Stimulated activated effector memory CD8-positive, alpha-beta T cell treated with anti-CD3 and anti-CD28 coated beads, Interleukin-12 subunit alpha, Interleukin-12 subunit beta, amount 100 ng/mL, for 72 hours (primary cell): Measurements from ENCODE around the gene ACOT11.

Experiments used
- ATAC-seq: fragments of 150-1000 bp; cut with Tn5 transposase; 2 replicates; pipeline ENCODE4 v1.10.0; 2021
- DNase-seq, 2 donors: peaks; one replicate each; pipeline ENCODE4 v3.0.0; 2021 to 2022; ENCODE audit warnings: low spot score in 2 of 2
- H3K27ac Mint-ChIP-seq: one replicate; pipeline ENCODE4 v1.8.0; 2022; ENCODE audit warnings: mild to moderate bottlenecking, mixed read lengths
- H3K36me3 Mint-ChIP-seq: one replicate; pipeline ENCODE4 v1.8.0; 2022; ENCODE audit warnings: mild to moderate bottlenecking, mixed read lengths
- H3K4me1 Mint-ChIP-seq: one replicate; pipeline ENCODE4 v1.8.0; 2022; ENCODE audit warnings: mixed read lengths
- H3K4me3 Mint-ChIP-seq: one replicate; pipeline ENCODE4 v1.8.0; 2022; ENCODE audit warnings: mild to moderate bottlenecking, mixed read lengths
- H3K9me3 Mint-ChIP-seq: one replicate; pipeline ENCODE4 v1.8.0; 2022; ENCODE audit warnings: mixed read lengths

ACOT11 gene

DNA sequence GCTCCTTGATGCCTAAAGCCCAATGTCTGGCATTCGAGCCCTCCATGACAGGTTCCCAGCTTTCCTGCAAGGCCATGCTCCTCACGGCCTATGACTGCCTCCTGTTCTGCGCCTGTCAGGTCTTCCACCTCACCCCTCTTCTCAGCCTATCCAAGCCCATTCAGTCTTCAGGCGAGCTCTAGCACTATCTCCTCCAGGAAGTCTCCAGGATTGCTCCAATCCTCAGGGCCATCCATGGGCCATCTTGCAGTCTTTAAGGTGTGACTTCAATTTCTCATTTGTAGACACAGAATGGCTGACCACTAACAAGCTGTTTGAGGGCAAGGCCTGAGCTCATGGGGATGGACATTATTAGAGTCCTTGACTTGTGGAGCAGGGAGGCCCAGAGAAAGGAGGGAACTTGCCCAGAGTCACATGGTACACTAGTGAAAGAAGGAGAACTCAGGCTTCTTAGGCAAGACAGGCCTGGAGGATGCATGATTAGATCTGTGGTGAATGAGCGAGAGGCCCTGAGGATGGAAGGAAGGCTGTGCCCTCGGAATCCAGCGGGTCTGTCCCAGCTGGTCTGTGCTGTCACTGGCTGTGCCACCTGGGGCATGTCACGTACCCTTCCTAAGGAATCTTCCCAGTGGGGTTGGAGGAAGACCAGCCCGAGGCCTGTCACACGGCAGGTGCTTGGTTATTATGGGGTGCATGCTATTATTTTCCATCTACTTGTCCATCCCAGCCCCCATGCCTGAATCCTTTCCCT lies 1.2 kb upstream of the ACOT11 start:
- Mint-ChIP-seq H3K4me1 (peaks cover 20% of the 10 kb centered on the region), H3K9me3 (no peaks in the 10 kb centered on the region), H3K27ac (no peak overlapping the region), H3K4me3 (no peak overlapping the region), H3K36me3 (peaks cover 6% of the 10 kb centered on the region)
- DNase-seq (no peak), ATAC-seq (no peak)

DNA sequence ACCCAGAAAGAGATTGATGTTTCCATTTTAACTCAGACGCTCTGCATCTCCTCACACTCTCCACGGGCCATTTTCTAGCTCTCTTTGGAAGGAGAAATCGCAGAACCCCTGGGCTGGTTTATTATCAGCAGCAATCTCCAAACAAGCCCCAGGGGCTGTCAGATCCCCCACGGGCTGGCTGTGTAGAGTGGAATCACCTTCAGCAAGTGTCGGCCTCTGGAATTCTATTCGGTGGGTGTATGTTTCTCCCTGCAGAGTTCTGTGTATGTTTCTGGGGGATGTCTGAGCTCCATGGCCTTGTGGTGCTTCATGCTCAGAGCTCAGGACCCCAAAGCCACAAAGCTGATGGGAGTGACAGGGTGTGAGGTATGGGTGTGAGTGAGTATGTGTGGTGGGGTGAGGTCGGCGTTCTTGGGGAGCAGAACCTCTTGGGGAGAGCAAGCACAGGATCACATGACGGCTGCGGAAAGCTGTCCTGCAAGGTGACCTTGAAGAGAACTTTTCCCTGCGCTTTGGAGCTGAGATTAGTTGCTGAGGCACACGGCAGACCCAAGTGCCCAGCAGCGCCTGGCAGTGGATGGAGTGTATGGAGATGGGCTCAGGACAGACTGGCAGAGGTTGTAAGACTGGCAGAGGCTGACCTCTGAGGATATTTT lies 489 bp downstream of the ACOT11 start:
- H3K9me3 Mint-ChIP-seq: no peaks in the 10 kb centered on the region
- H3K36me3 Mint-ChIP-seq: no peaks in the 10 kb centered on the region
- H3K4me3 Mint-ChIP-seq: no peak overlapping the region
- no peak for DNase-seq
- no peak for ATAC-seq
- H3K4me1 Mint-ChIP-seq: peaks cover 5% of the 10 kb centered on the region
- H3K27ac Mint-ChIP-seq: no peak overlapping the region

DNA sequence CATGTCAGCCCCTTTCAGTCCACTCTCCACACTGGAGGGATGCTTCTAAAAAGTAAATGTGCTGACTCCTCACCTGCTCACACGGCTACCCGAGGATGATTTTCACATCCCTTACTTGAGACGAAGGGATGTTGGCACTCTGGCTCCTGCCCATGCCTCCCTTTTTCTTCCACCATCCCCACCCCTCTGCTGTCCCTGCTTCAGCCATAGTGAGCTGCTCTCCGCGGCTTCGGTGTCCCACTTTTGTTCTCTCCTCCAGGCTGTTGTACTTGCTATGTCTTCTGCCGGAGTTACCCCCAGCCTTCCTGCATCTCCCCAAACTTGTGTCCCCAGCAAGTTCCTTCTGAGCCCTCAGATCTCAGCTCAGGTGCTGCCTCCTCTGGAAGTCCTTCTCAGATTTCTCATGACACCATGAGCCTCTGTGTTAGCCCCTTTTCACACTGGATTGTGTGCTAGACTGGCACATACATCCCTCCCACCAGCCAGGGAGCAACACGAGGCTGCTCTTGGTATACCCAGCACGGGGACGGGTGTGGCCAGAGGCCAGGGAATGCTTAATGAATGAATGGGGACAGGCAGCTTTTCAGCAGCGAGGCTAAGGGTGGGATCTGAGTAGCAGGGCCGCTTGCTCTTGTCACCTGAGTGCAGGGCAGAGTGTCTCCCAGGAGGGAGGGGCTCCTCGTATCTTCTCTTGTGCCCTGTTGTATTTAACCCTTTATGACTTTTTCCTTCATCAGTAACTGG lies 1.3 kb downstream of the ACOT11 start:
- H3K36me3 Mint-ChIP-seq: no peaks in the 10 kb centered on the region
- DNase-seq (no peak), ATAC-seq (no peak)
- H3K27ac Mint-ChIP-seq: no peak overlapping the region
- H3K4me3 Mint-ChIP-seq: no peak overlapping the region
- no peaks in the 10 kb centered on the region for H3K9me3 Mint-ChIP-seq
- H3K4me1 Mint-ChIP-seq: no peaks in the 10 kb centered on the region

DNA sequence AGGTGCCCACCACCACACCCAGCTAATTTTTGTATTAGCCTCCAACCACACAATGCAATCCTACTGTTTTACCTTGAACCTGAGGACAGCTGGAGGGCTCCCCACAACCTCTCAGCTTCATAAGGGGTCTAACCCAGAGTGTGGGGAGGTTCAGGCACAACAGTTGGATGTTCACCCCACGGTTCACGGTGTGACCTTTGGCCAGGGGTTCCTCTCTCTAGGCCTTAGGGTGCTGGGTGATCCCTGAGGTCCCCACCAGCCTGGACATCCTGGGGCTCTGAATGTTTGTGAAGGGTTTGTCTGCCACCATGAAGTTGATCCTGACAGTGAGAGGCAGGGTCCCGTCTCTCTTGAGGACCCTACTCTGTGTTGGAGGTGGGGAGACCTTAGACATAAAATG lies 3.9 kb downstream of the ACOT11 start:
- Mint-ChIP-seq H3K27ac (no peak overlapping the region), H3K9me3 (peaks cover 3% of the 10 kb centered on the region), H3K4me1 (no peaks in the 10 kb centered on the region), H3K36me3 (no peaks in the 10 kb centered on the region), H3K4me3 (no peak overlapping the region)
- ATAC-seq (no peak), DNase-seq (no peak)

DNA sequence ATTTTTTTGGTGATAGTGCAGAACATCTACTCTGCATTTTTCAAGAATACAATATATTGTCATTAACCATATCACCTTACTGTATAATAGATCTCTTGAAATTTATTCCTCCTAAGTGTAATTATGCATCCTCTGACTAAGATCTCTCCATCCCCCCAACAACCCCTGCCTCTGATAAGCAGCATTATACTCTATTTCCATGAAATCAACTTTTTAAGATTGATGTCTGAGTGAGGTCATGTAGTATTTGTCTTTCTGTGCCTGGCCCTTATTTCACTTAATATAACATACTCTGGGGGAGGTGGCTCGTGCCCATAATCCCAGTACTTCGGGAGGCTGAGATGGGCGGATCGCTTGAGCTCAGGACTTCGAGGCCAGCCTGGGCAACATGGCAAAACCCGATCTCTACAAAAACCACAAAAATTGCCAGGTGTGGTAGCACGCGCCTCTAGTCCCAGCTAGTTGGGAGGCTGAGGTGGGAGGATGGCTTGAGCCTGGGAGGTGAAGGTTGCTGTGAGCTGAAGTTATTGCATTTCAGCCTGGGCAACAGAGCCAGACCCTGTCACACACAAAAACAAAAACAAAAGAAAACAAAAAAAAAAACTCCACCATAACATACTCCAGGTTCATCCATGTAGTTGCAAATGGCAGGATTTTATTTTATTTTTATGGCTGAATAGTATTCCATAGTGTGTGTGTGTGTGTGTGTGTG lies 5.7 kb downstream of the ACOT11 start:
- no peak for DNase-seq

DNA sequence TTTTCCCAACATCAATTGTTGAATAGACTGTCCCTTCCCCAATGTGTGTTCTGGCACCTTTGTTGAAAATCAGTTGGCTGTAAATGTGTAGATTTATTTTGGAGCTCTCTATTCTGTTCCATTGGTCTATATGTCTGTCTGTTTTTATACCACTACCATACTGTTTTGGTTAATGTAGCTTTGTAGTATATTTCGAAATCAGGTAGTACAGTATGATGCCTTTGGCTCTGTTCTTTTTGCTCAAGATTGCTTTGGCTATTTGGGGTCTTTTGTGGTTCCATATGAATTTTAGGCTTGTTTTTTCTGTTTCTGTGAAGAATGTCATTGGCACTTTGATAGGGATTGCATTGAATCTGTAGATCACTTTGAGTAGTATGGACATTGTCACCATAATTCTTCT lies 8.1 kb downstream of the ACOT11 start:
- no peak for DNase-seq
- Mint-ChIP-seq H3K4me1 (no peaks in the 10 kb centered on the region), H3K27ac (no peak overlapping the region), H3K36me3 (no peaks in the 10 kb centered on the region), H3K4me3 (no peak overlapping the region), H3K9me3 (peaks cover 3% of the 10 kb centered on the region)
- ATAC-seq: no peak

More for the DNA sequence above, 5.7 kb downstream of the ACOT11 start:
- H3K27ac Mint-ChIP-seq: no peak overlapping the region
- H3K9me3 Mint-ChIP-seq: peaks cover 3% of the 10 kb centered on the region
- no peak for ATAC-seq
- H3K4me3 Mint-ChIP-seq: no peak overlapping the region
- H3K4me1 Mint-ChIP-seq: no peaks in the 10 kb centered on the region
- no peaks in the 10 kb centered on the region for H3K36me3 Mint-ChIP-seq

DNA sequence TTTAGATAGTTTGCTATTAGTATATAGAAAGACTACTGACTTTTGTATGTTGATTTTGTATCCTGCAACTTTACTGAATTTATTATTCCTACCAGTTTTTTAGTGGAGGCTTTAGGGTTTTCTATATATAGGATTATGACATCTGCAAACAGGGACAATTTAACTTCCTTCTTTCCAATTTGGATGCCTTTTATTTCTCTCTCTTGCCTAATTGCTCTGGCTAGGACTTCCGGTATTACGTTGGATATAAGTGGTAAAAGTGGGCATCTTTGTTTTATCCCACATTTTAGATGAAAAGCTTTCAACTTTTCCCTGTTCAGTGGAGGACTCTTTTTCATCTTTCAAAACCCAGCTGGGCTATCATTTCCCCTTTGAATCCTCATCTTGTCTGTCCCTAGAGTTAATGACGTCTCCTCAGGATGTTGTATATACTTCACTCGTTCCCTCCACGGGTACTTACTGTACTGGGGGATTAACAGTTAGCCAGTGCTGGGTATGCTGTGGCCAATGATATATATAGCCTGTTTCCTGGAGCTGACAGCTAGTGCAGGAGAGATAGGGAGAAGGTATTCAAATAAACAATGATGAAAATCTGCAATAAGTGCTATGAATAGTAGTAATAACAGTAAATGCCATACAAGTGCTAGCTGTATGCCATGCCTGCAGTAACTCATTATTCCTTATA lies 9.8 kb downstream of the ACOT11 start:
- H3K36me3 Mint-ChIP-seq: no peaks in the 10 kb centered on the region
- no peaks in the 10 kb centered on the region for H3K4me1 Mint-ChIP-seq
- DNase-seq: no peak
- no peak for ATAC-seq
- H3K9me3 Mint-ChIP-seq: peaks cover 3% of the 10 kb centered on the region
- no peak overlapping the region for H3K4me3 Mint-ChIP-seq
- no peak overlapping the region for H3K27ac Mint-ChIP-seq

DNA sequence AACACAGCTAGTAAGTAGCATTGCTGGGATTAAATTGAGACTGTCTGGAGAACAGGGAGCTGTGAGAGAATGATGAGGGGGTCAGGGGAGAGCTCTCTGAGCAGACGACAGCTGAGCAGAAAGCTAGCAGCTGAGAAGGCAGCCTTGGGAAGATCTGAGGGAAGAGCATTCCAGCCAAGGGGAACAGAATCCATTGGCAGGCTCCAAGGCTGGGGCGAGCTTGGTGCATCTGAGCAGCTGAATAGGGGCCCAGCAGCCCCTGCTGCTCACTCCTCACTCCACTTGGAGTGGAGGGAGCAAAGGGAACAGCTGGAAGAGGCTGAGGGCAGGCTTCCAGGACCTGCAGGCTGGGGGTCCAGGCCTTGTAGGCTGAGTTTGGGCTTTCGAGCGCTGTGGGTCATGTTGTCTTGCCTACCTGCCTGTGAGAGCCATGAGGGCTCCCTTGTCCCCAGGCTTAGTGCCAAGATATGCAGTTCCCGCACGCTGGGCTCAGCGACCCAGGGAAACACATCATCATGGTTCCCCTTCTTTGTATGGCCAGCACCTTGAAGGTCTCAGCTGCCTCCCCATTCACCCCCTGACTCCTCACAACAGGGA lies 10.5 kb downstream of the ACOT11 start:
- Mint-ChIP-seq H3K4me1 (no peaks in the 10 kb centered on the region), H3K9me3 (peaks cover 3% of the 10 kb centered on the region), H3K36me3 (no peaks in the 10 kb centered on the region), H3K4me3 (no peak overlapping the region), H3K27ac (no peak overlapping the region)
- DNase-seq: no peak
- peak; percentile 8 for ATAC-seq

DNA sequence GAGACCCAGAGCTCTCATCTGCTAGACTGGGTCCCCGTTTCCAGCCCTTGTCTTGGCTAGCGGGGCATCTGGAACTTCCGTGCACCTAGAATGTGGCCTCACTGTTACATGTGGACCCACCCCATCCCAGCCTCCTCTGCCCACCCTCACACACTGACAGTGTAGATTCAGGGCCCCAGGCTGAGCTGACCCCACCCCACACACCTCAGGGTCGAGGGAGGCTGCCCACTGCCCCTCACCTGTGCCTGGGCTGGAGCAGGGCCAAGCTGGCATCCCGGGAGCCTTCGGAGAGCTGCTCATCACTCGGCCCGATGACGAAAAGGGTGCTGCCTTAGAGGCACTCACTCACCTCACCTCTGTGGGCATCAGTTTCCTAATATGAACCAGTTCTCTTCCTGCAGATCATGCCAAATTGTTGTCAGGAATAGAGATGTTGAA lies 11.1 kb downstream of the ACOT11 start:
- no peak for ATAC-seq
- Mint-ChIP-seq H3K27ac (no peak overlapping the region), H3K36me3 (no peaks in the 10 kb centered on the region), H3K9me3 (peaks cover 3% of the 10 kb centered on the region), H3K4me3 (no peak overlapping the region), H3K4me1 (no peaks in the 10 kb centered on the region)
- DNase-seq: no peak

DNA sequence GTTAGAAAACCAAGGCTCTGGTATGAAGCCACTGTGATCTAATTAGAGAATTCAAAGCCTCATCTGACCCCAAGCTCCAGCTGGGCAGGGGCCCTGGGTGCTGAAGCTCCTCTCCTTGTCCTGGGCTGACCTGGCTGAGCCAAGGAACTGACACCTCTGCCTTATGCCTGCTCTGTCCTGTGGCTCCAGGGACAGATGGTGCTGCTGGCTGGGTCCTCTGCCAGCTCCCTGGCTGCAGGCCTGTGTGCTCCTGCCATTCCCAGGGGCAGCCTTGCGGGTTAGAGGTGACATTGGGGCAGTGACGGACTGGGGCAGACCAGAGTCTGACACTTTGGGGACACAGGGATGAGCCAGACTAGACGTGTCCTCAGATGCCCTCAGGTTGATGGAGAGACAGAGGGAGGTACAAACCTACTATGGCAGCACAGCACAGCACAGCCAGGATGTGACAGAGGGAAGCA lies 11.8 kb downstream of the ACOT11 start:
- DNase-seq (no peak), ATAC-seq (no peak)
- H3K36me3 Mint-ChIP-seq: no peaks in the 10 kb centered on the region
- no peak overlapping the region for H3K27ac Mint-ChIP-seq
- no peak overlapping the region for H3K4me3 Mint-ChIP-seq
- peaks cover 3% of the 10 kb centered on the region for H3K9me3 Mint-ChIP-seq
- H3K4me1 Mint-ChIP-seq: no peaks in the 10 kb centered on the region

DNA sequence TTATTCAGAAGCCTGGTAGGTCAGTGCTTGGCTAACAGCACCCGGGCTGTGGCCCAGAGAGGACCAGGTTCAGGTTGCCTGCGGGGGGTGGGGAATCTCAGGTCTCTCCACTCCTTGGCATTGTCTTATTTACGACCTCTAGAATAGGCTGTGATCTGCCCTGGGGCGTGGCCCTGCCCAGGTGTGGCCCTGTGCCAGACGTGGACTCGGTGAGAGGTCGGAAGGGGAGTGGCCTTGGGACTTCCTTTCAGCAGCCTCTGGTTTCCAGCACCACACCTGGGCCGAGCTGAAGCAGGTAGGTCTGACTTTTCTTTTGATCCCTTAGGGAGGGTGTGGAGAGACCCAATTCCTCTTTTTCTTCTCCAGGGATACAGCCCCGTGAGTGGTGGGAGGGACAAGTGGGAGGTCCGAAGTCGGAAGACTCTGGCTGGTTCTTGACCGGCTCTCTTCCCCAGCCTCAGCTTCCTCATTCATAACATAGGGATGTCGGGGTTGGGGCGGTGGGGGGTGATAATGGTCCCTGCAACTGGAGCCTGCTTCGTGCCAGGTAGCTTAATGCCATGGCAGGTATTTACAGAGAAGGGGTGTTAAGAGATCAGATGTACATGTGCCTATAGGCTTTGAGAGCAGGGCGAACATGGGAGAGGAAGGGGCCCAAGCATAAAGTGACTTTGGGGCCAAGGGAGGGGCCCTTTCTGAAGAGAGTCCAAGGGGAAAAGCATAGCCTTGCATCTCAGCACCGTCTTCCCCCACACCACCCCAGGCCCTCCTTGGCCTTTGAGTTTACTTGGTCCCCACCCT lies 16.5 kb downstream of the ACOT11 start:
- H3K36me3 Mint-ChIP-seq: no peaks in the 10 kb centered on the region
- no peak for ATAC-seq
- H3K4me3 Mint-ChIP-seq: no peak overlapping the region
- no peaks in the 10 kb centered on the region for H3K4me1 Mint-ChIP-seq
- DNase-seq: no peak
- no peak overlapping the region for H3K27ac Mint-ChIP-seq
- no peaks in the 10 kb centered on the region for H3K9me3 Mint-ChIP-seq

DNA sequence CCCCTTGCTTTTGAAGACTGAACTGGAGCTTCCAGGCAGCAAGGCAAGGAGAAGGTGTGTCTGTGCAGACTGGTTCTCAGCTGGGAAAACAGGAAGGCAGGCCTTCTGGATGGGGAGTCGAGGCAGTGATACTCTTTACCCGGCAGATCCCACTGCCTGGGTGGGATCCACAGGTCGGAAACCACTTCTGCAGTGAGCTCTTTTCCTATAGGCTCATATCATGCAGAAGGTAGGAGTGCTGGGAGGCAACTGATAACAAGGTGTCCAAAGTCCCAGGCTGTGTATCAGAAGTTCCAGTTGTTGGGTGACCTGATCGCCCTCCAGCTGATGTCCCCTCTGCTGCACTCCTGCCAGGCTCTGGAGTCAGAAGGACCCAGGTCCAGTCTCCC lies 17.1 kb downstream of the ACOT11 start:
- H3K27ac Mint-ChIP-seq: no peak overlapping the region
- ATAC-seq (no peak), DNase-seq (no peak)
- no peaks in the 10 kb centered on the region for H3K4me1 Mint-ChIP-seq
- no peaks in the 10 kb centered on the region for H3K36me3 Mint-ChIP-seq
- no peaks in the 10 kb centered on the region for H3K9me3 Mint-ChIP-seq
- H3K4me3 Mint-ChIP-seq: no peak overlapping the region

DNA sequence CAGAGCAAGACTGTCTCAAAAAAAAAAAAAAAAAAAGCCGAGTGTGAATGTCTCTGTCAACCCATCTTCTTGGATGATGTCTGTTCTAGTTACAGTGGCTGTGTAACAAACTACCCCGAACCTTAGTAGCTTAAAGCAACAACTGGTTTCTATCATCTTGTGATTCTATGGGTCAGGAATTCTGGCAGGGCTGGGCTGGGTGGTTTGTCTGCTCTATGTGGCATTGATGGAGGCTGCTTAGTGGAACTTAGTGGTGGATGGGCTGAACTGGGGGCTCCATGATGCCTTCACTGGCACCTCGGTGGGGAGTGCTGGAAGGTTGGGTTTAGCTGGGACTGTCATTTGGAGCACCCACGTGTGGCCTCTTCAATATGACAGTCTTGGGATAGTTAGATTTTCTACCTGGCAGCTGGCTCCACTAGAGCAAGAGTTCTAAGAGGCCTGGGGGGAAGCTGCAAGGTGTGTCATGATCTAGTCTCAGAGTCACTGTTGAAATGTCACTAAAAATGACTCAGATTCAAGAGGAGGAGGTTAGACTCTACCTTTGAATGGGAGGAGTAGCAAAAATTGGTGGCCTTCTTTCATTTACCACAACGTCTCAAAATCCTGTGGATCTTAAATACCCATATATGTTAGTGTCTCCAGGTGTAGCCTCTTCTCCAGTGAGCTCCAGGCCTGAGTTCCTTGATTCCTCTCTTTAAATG lies 18.6 kb downstream of the ACOT11 start:
- Mint-ChIP-seq H3K27ac (peak overlapping the region; percentile 26), H3K36me3 (no peaks in the 10 kb centered on the region)
- DNase-seq: no peak

More for the DNA sequence above, 18.6 kb downstream of the ACOT11 start:
- H3K9me3 Mint-ChIP-seq: no peaks in the 10 kb centered on the region
- peak; percentile 66 for ATAC-seq
- H3K4me1 Mint-ChIP-seq: no peaks in the 10 kb centered on the region
- H3K4me3 Mint-ChIP-seq: no peak overlapping the region
